GM19467 (cell line): Measurements from ENCODE around the gene NCEH1.
"Not testable (repeated sequence)": the region's sequence is repeated elsewhere in the genome, so short reads cannot be mapped to it uniquely, and the experiment has no call there.

Experiments used
- ATAC-seq: cut with Tn5 transposase; IDR thresholded peaks from one replicate; pipeline ENCODE4 v1.9.1; 2021; ENCODE audit warnings: mild to moderate bottlenecking, moderate library complexity; ENCODE audit not compliant: unreplicated experiment

Gene NCEH1

GRCh38 chr3:172679599-172679998, 31.3 kb downstream of the NCEH1 start:
- no peak for ATAC-seq

GRCh38 chr3:172678068-172678467, 32.8 kb downstream of the NCEH1 start:
- no peak for ATAC-seq

DNA sequence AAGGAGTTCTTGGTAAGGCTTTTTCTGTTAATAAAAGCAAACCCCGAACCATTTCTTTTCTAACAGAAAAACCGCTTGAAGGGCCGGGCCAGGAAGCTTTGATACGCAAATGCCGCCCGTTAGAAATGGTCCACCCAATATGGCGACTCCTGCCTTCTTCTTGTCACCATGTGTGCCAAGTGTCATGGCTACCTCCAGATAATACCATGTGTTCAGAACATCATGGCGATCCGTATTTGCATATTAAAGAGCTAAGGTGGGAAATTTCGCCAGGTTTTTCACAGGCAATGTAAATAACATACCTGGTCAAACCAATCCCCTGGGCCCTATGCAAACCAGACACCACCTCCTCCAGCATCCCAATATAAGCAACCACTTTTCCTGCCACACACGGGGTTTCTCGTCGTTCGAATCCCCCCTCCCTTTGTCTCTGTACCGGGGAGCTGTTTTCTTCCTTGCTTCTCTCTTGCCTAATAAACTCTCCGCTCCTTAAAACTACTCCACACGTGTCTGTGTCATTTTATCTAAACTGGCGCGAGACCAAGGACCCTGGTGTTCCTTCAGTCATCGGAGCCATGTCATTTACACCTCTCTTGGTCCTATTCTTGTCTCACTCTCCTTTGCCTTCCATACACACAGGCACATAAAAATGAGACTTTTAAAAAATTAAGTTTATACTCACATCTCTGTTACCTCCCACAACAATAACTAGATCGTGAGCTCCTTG, 34.5 kb downstream of the NCEH1 start:
- no peak for ATAC-seq

DNA sequence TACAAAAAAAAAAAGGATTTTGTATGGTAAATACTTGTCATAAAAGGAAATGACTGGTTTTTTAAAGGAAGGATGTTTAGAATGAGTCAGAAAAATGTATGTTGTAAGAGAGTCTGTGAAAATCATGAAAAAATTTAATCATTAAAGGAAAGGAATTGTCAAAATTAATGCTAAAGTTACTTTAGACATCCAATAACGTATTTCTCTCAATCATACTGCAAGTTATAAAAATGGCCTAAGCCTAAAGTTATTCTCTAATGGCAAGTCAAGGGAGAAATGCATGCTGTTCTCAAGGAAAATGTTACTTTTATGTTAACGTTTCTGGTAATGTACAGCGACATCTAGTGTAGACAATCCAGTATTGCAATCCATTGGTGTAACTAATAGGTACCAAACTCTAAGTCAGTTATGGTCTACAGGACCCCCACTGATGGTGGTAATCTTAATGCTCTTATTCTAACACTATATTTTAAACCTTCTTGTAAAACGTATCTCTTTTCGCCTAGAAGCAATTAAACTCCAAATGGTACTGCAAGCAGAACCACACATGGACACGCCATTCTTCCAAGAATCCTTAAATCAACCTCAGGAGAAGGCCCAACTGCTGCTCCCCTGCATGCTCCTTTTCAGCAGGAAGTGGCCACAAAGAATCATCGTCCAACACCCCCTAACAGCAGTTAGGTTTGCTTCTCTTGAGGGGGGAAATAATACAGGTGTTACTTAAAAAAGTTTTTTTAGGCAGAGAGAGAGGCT, 35.2 kb downstream of the NCEH1 start:
- no peak for ATAC-seq

GRCh38 chr3:172673210-172673679, 37.6 kb downstream of the NCEH1 start:
- ATAC-seq = no peak

DNA sequence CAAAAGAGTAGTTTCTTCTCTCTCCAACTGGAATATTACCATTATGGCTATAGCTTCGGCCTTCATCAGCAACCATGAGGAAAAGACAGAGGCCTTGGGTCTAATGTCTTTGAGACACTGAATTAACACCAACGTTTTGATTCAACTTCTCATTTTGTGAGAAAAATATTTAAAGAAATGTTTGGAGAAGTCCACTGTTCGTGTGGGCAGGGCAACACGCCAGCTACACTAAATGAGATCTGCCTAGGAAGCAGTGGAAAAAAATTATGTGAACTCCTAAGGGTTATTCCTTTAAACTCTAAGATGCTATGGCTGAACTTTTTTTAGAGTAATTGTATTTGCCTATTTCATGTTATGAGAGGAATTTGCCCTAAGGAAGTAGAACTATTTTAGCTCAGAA, 41.8 kb downstream of the NCEH1 start:
- no peak for ATAC-seq

DNA sequence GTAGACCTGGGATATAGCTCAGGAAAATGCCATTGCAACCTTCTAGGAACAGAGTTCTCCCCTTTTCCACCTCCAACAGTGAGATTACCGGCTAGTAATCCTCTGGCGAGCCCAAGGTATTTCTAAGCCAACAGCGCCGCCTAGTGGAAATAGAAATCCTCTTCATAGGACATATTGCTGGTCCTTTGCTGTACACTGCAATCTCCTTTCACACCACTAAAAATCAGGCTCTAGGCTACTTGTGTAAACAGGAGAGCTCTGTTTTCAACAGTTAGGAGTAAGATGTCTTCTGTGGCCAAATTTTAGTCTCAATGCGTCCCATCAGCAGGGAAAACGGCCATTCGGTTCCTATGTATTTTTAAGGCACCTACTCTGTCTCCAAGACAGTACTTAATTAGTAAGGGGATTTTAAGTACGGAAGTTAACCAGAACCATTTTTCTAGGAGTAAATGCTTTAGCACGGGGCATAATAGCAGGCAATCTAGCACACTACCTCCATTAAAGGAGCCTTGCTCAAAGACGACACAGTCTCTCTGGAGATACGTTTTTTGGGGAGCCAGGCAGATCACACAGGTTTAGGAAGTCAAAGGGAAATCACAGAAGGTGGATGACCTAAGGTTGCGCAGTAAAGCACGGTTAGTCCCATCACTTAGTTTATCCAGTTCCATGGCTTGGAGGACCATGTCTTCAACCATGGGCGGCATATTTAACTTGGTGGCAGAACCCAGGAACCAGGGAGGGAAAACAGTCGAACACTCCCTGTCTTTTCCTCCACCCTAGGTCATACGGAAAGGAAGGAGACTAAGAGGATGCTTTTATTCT, 43.8 kb downstream of the NCEH1 start:
- peak; percentile 89 for ATAC-seq

DNA sequence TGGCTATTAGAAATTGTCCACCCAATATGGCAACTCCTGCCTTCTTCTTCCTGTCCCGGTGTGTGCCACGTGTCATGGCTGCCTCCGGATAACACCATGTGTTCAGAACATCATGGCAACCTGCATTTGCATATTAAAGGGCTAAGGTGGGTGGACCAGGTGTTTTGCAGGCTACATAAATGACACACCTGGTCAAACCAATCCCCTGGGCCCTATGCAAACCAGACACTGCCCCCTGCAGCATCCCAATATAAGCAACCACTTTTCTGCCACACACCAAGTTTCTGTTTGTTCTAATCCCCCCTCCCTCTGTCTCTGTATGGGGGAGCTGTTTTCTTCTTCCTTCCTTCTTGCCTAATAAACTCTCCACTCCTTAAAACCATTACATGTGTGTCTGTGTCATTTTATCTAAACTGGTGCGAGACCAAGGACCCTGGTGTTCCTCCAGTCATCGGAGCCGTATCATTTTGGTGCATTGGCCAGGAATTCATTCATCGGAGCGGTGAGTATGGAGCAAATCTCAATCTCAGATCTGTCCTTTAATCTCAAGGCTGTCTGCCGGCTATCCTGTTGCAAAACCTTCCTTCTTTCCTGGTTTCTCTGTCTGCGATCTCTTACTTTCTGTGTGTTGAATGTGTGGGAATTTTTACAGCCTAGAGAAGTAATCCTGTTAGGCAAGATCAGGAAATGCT, 44.5 kb downstream of the NCEH1 start:
- no peak for ATAC-seq

DNA sequence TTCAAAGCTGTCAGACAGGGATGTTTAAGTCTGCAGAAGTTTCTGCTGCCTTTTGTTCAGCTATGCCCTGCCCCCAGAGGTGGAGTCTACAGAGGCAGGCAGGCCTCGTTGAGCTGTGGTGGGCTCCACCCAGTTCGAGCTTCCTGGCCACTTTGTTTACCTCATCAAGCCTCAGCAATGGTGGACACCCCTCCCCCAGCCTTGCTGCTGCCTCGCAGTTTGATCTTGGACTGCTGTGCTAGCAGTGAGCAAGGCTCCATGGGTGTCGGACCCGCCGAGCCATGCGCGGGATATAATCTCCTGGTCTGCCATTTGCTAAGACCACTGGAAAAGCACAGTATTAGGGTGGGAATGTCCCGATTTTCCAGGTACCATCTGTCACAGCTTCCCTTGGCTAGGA, 45.4 kb downstream of the NCEH1 start:
- not testable (repeated sequence) for ATAC-seq

DNA sequence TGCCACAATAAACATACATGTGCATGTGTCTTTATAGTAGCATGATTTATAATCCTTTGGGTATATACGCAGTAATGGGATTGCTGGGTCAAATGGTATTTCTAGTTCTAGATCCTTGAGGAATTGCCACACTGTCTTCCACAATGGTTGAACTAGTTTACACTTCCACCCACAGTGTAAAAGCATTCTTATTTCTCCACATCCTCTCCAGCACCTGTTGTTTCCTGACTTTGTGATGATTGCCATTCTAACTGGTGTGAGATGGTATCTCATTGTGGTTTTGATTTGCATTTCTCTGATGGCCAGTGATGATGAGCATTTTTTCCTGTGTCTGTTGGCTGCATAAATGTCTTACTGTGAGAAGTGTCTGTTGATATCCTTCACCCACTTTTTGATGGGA, 50.4 kb downstream of the NCEH1 start:
- not testable (repeated sequence) for ATAC-seq

GRCh38 chr3:172659246-172660002, 51.4 kb downstream of the NCEH1 start:
- ATAC-seq = no peak

- no peak for ATAC-seq
These were observed 52.3 kb downstream of the NCEH1 start for GRCh38 chr3:172658344-172659245.

GRCh38 chr3:172656602-172657001, 54.3 kb downstream of the NCEH1 start:
- ATAC-seq = no peak

GRCh38 chr3:172655388-172655787, 55.5 kb downstream of the NCEH1 start:
- ATAC-seq = no peak

DNA sequence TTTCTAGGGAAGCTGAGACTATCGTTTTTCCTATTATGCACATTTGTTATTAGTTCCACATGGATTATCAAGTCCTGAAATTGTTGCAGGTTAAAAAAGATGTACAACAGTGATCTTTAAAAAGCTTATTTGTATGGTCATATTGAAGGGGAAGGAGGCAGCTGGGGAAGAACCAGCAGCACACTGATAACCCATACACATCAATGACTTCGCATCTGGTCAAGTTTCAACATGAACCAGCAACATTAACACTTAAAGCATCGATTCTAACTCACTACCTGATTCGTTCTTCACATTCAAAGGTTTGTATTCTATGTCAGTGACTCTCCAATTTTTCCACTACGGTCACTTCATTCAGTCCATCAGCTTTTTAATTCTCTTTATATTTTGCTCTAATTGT, 56.4 kb downstream of the NCEH1 start:
- no peak for ATAC-seq

GRCh38 chr3:172653004-172653572, 57.8 kb downstream of the NCEH1 start:
- no peak for ATAC-seq

- no peak for ATAC-seq
These were observed 58.8 kb downstream of the NCEH1 start for GRCh38 chr3:172651936-172652625.

GRCh38 chr3:172649987-172650386, 60.9 kb downstream of the NCEH1 start:
- ATAC-seq = no peak
